HG03045 (cell line): ENCODE measurements around the gene CYP17A1.
"Not testable (repeated sequence)": the region's sequence is repeated elsewhere in the genome, so short reads cannot be mapped to it uniquely, and the experiment has no call there.

Experiments
- ATAC-seq: cut with Tn5 transposase; IDR thresholded peaks from one replicate; pipeline ENCODE4 v1.9.1; 2021; ENCODE audit warnings: mild to moderate bottlenecking, moderate library complexity; ENCODE audit not compliant: unreplicated experiment

Gene CYP17A1

GRCh38 chr10:102837230-102837721 is at the start of gene CYP17A1:
TSS of gene CYP17A1 (minus strand) at chr10:102837413. CDS start at chr10:102837361, 52 bp downstream.
- no peak for ATAC-seq

DNA sequence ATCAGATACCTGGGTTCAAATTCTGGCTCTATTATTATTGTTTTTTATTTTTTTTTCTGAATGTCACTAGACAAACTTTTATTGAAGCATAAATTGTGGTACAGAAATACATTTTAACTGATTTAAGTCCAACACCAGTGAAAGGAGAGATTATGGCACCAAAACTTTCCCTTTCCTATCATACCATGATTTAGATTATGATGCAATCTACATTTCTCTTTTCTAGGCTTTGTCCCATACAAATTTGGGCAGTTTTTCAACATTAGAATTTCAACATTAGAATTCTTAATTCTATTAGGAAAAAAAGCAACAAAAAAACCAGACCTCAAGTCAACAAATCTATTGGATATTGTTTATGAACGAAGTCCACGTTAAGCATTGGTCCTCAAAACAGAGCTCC is 43.0 kb upstream of the CYP17A1 start:
- ATAC-seq: no peak

DNA sequence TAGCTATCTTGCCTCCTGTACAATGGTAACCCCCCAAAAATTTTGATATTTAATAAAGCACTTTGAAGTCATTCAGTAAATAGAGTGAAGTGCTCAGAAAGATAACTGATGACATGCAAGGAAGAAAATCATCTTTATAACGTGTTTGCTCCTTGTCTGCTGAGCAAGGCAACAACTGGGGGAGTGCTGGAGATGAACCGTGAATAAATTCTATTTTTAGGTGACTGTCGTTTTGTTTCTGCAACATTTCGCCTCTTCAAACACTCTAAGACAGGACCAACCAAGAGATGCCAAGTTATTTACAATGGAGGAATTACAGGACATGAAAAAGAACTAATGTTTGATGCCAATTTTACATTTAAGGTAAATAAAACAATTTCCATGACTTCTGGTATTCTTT is 41.4 kb upstream of the CYP17A1 start:
- no peak for ATAC-seq

DNA sequence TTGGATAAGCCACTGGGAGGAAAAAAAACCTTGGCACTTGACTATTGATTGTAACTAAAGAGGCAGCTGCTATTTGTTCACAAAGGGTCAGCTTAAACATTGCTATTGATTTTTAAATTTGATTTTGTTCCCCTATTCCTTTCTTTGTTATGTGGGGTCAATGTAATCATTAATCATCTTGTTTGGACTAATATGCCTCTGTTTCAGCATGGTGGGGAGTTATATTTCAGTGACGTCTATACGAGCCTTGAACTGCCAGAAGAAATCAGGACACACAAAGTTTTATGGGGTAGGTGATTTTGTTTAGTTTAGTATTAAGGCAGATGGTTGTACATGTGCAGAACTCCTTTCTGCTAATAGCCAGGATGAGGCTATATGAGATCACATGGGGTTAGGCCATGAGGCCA is 39.5 kb upstream of the CYP17A1 start:
- no peak for ATAC-seq

GRCh38 chr10:102872163-102872562 is 35.0 kb upstream of the CYP17A1 start:
- no peak for ATAC-seq

DNA sequence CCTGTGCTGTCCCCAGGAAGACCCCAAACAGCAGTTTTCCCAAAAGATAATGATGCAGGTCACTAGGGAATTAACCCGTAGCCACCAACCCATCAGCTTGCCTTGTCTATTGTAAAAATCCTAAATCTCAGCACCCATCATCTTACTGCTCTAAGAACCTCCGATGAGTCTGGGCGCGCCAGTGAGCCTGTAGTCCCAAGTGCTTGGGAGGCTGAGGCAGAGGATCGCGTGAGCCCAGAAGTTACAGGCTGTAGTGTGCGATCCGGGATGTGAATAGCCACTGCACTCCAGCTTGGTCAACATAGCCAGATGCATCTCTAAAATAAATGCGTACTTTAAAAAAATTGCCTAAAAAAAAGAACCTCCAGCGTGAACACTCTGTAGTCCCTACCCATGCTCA is 33.0 kb upstream of the CYP17A1 start:
- no peak for ATAC-seq

- no peak for ATAC-seq
Observed at GRCh38 chr10:102869258-102870198, 32.3 kb upstream of the CYP17A1 start, which contains the start of gene AS3MT. TSS of gene AS3MT (plus strand) at chr10:102869470. CDS start at chr10:102869593, 123 bp downstream.

DNA sequence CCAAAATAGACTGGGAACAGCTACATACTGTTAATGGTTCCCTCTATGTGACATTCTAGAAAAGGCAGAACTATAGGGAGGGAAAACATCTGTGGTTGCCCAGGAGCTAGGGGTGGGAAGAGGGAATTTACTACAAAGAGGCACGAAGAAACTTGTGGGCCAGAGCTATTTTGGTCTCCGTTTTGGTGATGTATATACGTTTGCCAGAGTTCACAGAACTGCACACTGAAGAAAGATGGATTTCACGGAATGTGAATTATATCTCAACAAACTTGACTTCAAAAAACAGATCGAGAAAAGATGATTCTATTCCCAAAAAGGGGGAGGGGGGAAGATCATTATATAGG is 31.7 kb upstream of the CYP17A1 start:
- ATAC-seq: no peak

DNA sequence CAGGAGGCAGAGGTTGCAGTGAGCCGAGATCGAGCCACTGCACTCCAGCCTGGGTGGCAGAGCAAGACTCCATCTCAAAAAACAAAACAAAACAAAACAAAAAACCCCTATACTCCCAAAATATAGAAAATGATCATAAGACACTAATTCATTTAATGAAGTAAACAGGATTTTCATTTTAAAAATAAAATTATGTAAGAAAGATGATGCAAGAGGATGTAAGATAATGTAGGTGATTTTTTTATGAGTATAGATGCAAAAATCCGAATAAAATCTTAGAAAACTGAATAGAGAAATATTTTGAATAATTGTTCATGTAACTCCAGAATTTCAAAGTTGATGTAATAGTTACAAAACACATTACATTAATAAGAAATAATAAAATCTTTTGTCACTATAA is 28.4 kb upstream of the CYP17A1 start:
- no peak for ATAC-seq

GRCh38 chr10:102863660-102864059 is 26.4 kb upstream of the CYP17A1 start:
- ATAC-seq: no peak

- ATAC-seq: no peak
Observed at GRCh38 chr10:102859911-102860310, 22.7 kb upstream of the CYP17A1 start.

DNA sequence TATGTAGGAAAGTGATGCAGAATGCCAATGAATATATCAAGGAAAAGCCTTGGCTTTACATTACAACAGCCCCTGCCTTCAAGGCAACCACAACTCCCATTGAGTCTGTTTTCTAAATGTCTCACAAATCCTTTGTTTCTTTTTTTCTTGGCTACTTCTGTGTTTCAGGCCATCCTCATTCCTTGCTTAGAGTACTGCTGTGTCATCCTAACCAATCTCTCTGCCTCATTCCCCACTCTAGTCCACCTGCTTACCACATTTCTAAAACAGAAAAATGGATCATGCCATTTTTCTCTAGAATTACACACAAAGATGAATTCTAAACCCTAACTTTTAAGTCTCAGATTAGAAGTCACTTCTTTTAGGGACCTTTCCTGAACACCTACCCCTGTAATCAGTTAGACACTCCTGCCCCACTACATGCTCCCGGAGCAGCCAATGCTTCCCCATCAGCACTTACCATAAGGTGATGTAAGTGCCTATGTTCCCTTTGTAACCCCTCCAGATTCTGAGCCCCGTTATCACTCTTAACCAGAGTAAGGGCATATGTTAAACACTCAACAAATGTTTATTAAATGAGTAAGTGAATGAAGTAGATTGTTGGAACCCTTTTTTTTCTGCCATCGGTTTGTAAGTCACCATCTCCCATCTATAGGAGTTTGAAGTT is 19.7 kb upstream of the CYP17A1 start:
- no peak for ATAC-seq

DNA sequence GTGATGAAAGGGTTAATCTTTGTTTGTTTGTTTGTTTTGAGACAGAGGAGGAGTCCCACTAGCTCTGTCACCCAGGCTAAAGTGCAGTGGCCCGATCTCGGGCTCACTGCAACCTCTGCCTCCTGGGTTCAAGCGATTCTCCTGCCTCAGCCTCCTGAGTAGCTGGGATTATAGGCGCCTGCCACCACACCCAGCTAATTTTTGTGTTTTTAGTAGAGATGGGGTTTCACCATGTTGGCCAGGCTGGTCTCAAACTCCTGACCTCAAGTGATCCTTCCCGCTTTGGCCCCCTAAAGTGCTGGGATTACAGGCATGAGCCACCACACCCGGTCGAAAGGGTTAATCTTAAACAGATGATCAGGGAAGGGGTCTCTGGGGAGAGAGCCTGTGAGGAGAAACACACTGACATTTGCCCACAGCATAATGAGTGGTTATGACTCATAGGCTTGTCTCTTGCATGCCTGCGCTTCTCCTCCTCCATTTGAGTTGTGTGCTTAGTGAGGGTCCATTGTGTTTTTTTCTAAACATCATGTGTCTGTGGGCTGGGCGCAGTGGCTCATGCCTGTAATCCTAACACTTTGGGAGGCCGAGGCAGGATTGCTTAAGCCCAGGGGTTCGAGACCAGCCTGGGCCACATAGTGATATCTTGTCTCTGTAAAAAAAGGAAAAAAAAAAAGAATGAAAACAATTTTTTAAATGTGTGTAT is 18.7 kb upstream of the CYP17A1 start:
- not testable (repeated sequence) for ATAC-seq

DNA sequence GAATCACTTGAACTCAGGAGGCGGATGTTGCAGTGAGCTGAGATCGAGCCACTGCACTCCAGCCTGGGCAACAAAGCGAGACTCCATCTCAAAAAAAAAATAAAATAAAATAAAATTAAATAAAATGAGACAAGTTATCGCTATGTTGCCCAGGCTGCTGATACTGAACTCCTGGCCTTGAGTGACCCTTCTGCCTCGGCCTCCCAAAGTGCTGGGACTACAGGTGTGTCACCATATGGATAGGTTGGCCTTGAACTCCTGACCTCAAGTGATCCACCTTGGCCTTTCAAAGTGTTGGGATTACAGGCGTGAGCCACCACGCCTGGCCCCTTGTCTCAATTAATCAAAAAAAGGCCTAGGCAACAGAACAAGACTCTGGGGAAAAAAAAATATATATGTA is 16.0 kb upstream of the CYP17A1 start:
- ATAC-seq: not testable (repeated sequence)

DNA sequence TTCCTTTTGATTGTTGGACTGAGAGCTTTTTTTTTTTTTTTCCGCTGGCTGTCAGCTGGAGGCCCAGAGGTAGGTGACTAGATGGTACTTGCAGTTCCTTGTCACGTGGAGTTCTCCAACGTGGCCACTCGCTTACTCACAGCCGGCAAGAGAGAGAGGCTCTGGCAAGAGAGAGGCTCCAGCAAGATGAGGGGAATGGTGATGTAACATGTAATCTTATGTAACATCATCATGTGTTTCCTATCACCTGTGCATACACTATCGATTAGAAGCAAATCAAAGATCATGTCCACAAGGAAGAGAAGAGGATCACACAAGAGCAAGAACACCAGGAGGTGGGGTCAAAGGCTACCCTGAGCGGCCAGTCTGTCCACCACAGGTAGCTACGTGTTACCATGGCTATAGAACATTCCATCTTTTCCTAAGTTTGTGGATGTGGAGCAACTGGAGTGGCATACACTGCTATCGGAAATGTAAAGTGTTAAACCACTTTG is 12.9 kb upstream of the CYP17A1 start:
- ATAC-seq: no peak

DNA sequence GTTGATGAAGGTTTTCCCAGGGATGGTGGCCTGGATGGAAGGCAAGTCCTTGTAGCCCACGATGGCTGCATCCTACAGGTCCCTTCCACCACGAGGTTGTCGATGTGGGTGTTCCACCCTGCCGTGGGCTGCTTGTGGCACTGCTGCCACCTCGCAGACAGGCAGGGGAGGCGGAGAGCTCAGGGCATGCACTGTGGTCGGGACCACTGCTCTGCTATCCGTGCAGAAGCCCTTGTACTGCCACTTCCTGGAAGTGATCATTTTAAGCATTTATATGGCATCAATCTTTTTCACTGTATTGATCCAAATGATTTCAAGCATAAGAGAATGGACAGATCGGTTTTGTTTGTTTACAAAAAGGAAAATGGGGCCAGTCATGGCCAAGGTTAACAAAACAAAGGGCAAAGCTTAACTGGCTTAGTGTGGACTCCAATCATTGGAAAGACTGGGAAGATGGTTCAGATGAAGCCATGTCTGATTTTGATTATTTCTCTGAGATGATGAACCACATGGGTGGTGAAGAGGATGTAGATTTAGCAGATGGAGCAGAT is 8.2 kb upstream of the CYP17A1 start:
- ATAC-seq: no peak

DNA sequence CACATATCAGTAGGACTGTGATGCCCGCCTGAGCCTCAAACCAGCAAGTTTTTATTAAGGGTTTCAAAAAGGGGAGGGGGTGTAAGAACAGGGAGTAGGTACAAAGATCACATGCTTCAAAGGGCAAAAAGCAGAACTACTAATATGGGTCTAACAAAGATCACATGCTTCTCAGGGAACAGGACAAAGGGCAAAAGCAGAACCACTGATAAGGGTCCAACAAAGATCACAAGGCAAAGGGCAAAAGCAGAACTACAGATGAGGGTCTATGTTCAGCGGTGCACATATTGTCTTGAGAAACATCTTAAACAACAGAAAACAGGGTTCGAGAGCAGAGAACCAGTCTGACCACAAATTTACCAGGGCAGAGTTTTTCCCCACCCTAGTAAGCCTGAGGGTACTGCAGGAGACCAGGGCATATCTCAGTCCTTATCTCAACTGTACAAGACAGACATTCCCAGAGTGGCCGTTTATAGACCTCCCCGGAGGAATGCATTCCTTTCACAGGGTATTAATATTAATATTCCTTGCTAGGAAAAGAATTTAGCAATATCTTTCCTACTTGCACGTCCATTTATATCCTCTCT is 7.1 kb upstream of the CYP17A1 start:
- not testable (repeated sequence) for ATAC-seq

- ATAC-seq: not testable (repeated sequence)
Observed at GRCh38 chr10:102843139-102843538, 5.9 kb upstream of the CYP17A1 start.

DNA sequence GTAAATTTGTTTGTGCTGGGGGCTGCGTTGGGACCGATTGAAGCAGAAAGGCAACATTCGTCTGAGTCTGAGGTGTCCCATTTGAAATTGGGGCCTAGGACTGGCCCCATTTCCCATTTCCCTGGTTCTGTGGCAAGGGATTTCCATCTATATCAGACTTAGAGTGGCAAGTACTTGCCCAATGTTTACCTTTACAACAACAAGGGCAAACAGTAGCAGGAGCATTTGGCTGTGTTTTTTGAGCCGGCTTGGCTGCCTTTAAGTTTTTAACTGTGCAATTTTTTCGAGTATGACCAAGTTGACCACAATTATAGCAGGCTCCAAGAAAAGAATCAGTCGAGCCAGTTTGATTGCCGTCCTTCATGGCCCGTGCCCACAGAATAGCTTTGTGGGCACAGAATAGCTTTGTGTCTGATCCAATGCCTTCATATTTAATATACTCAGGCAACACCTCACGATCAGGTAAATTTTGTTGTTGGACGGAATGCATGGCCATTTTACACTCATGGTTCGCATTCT is 4.7 kb upstream of the CYP17A1 start:
- ATAC-seq: no peak

DNA sequence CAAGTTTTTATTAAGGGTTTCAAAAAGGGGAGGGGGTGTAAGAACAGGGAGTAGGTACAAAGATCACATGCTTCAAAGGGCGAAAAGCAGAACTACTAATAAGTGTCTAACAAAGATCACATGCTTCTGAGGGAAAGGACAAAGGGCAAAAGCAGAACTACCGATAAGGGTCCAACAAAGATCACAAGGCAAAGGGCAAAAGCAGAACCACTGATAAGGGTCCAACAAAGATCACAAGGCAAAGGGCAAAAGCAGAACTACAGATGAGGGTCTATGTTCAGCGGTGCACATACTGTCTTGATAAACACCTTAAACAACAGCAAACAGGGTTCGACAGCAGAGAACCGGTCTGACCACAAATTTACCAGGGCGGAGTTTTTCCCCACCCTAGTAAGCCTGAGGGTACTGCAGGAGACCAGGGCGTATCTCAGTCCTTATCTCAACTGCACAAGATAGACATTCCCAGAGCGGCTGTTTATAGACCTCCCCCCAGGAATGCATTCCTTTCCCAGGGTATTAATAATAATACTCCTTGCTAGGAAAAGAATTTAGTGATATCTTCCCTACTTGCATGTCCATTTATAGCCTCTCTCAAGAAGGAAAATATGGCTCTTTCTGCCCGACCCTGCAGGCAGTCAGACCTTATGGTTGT is 1.2 kb upstream of the CYP17A1 start:
- ATAC-seq: not testable (repeated sequence)
